Measurements from ENCODE around the gene METTL15. TPM values are rescaled to one million over a fixed set of nuclear protein-coding genes. Genes with fewer than 3 reads are reported as not detected.
"Not testable (repeated sequence)": the region's sequence is repeated elsewhere in the genome, so short reads cannot be mapped to it uniquely, and the experiment has no call there.

Gene METTL15
- total RNA-seq, 1 donor from 2014 or later: 13.5 TPM

- intact Hi-C loops (cut with DNase I): no loop called here
- no peak for TF ChIP-seq CTCF (IDR thresholded peaks at IDR 0.05)
- ATAC-seq (no peak), DNase-seq (no peak)
- Histone ChIP-seq H3K4me3 (no peak overlapping the region), H3K27ac (no peak overlapping the region), H3K9me3 (no peaks in the 10 kb centered on the region), H3K36me3 (no peaks in the 10 kb centered on the region), H3K4me1 (no peaks in the 10 kb centered on the region), H3K27me3 (no peaks in the 10 kb centered on the region)
Observed at GRCh38 chr11:28170759-28171158, 62.6 kb downstream of the METTL15 start.

GRCh38 chr11:28176351-28176750 is 68.2 kb downstream of the METTL15 start:
- ATAC-seq (no peak), DNase-seq (no peak)
- no peaks in the 10 kb centered on the region for H3K27me3 ChIP-seq
- H3K4me1 ChIP-seq: no peaks in the 10 kb centered on the region
- TF ChIP-seq CTCF (IDR thresholded peaks at IDR 0.05): no peak
- no peaks in the 10 kb centered on the region for H3K9me3 ChIP-seq
- intact Hi-C loops (cut with DNase I): no loop called here
- H3K27ac ChIP-seq: no peak overlapping the region
- no peak overlapping the region for H3K4me3 ChIP-seq
- H3K36me3 ChIP-seq: no peaks in the 10 kb centered on the region

- Histone ChIP-seq H3K9me3 (no peaks in the 10 kb centered on the region), H3K27ac (no peak overlapping the region), H3K36me3 (no peaks in the 10 kb centered on the region), H3K27me3 (no peaks in the 10 kb centered on the region), H3K4me3 (no peak overlapping the region), H3K4me1 (no peaks in the 10 kb centered on the region)
- DNase-seq (no peak), ATAC-seq (no peak)
- intact Hi-C loops (cut with DNase I): no loop called here
- TF ChIP-seq CTCF (IDR thresholded peaks at IDR 0.05): no peak
Observed at GRCh38 chr11:28195449-28195848, 87.3 kb downstream of the METTL15 start.

DNA sequence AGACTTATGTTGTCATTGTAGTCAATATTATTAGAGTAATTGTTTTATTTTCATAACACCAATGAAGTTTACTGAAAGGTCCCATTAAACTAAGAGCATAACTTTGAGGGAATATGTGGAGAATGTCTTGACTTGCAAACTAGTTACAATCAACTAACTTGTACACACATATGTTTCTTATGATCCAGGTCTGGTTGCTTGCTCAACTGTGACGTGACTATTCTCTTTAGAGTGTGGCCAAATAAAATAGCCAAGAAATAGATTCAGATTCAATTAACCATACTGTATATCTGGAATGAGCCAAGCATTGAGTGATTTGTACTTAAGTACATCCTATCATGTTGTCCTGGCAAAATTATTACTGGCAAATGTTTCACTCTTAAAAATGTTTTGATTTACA is 101.7 kb downstream of the METTL15 start:
- no peak for ATAC-seq
- Histone ChIP-seq H3K27me3 (no peaks in the 10 kb centered on the region), H3K36me3 (peaks cover 15% of the 10 kb centered on the region), H3K4me1 (no peaks in the 10 kb centered on the region), H3K4me3 (no peak overlapping the region), H3K27ac (no peak overlapping the region), H3K9me3 (no peaks in the 10 kb centered on the region)
- TF ChIP-seq CTCF (IDR thresholded peaks at IDR 0.05): no peak
- intact Hi-C loops (cut with DNase I): no loop called here
- DNase-seq: no peak

DNA sequence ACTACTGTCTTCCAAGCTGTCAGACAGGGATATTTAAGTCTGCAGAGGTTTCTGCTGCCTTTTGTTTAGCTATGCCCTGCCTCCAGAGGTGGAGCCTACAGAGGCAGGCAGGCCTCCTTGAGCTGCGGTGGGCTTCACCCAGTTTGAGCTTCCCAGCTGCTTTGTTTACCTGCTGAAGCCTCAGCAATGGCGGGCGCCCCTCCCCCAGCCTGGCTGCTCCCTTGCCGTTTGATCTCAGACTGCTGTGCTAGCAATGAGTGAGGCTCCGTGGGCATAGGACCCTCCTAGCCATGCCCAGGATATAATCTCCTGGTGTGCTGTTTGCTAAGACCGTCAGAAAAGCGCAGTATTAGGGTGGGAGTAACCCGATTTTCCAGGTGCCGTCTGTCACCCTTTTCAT is 113.9 kb downstream of the METTL15 start:
- H3K4me1 ChIP-seq; H3K36me3 ChIP-seq; H3K9me3 ChIP-seq; ATAC-seq; H3K4me3 ChIP-seq; intact Hi-C loops (cut with DNase I); H3K27me3 ChIP-seq; H3K27ac ChIP-seq: not testable (repeated sequence)
- DNase-seq: peak; percentile 22

DNA sequence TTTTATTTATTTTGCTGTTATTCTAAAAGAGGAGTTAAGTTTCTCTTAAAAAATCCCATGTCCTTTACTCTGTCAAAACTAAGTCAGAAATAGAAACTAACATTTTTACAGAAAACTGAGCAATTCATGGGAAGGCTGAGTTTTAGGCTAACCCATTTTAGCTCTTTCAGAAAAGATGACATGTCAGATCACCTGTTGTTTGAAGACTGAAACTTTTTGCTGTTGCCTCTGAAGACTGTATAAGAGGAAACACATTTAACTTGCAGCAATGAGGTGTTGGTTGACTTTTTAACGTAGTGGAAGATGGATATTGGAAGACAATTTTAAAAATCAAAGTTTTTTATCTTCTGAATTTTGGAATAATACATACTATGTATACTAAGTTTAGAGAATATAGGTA is 115.4 kb downstream of the METTL15 start:
- H3K36me3 ChIP-seq: no peaks in the 10 kb centered on the region
- no peak overlapping the region for H3K4me3 ChIP-seq
- H3K4me1 ChIP-seq: no peaks in the 10 kb centered on the region
- no peak for TF ChIP-seq CTCF (IDR thresholded peaks at IDR 0.05)
- no peaks in the 10 kb centered on the region for H3K9me3 ChIP-seq
- H3K27me3 ChIP-seq: no peaks in the 10 kb centered on the region
- no peak overlapping the region for H3K27ac ChIP-seq
- ATAC-seq (no peak), DNase-seq (no peak)
- intact Hi-C loops (cut with DNase I): no loop called here

Measured in upper lobe of right lung (tissue), 1 donor.